Renal pelvis (tissue), 4 donors: ENCODE data around the gene VSTM1. TPM values are rescaled to one million over a fixed set of nuclear protein-coding genes. Genes with fewer than 3 reads are reported as not detected.

Experiments used
- DNase-seq: peaks from one replicate; pipeline ENCODE4 v3.0.0-alpha.2; 2013
- polyA plus RNA-seq, 3 donors: library from polyadenylated mRNA; unstranded; fragments of 120-200 nt; gene quantifications; one replicate each; pipeline ENCODE4 v1.2.1, GENCODE V29; 2013; ENCODE audit not compliant: insufficient read length in 3 of 3

Gene VSTM1
- polyA plus RNA-seq, 3 donors = 0.38 TPM; not detected in 2

GRCh38 chr19:54013866-54014265 is 49.8 kb downstream of the VSTM1 start:
- DNase-seq = no peak

GRCh38 chr19:54011507-54012211 is 52.0 kb downstream of the VSTM1 start:
- DNase-seq = peak; percentile 14

DNA sequence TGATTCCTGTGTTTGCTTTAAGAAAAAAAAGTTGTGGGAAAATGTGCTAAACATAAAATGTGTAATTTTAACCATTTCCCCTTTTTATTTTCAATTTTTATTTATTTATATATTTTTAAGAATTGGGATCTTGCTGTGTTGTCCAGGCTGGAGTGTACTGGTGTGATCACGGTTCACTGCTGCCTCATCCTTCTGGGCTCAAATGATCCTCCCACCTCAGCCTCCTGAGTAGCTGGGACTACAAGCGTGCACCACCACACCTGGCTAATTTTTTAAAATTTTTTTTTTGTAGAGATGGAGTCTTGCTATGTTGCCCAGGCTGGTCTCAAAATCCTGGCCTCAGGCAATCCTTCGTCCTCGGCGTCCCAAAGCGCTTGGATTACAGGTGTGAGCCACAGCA is 53.2 kb downstream of the VSTM1 start:
- no peak for DNase-seq

DNA sequence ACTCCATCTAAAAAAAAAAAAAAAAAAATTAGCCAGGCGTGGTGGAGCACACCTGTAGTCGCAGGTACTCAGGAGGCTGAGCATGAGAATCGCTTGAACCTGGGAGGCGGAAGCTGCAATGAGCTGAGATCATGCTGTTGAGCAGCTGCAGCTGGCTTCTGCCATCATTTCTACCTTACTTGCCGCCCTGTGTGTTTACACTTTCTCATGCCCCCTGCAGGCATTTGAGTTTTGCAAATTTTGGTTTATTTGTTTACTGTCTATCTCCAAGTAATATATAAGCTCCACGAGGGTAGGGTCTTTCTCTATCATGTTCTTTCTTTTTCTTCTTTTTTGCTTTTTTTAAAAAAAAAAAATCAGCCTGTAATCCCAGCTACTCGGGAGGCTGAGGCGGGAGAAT is 54.3 kb downstream of the VSTM1 start:
- no peak for DNase-seq

GRCh38 chr19:54002495-54003315 is 61.0 kb downstream of the VSTM1 start:
- no peak for DNase-seq

DNA sequence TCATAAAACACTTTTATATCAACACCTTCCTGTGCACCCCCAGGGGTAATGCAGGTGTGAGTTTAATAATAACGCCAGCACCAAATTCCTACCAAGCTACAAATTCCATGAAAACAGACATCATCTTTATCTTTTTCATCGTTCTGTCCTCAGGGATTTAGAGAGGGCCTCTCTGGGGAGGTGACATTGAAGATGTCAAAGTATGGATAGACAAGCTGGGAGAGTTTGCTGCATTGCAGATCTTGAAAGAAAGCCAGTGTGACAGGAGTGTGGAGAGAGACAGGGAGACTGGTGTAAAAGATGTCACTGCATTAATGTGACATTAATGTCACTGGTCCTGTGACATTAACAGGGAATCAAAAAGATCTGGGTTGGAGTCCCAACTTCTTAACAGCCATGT is 62.2 kb downstream of the VSTM1 start:
- DNase-seq = no peak

- no peak for DNase-seq
These were observed 64.0 kb downstream of the VSTM1 start for GRCh38 chr19:53999694-54000093.

GRCh38 chr19:53998223-53998622 is 65.5 kb downstream of the VSTM1 start:
- no peak for DNase-seq

DNA sequence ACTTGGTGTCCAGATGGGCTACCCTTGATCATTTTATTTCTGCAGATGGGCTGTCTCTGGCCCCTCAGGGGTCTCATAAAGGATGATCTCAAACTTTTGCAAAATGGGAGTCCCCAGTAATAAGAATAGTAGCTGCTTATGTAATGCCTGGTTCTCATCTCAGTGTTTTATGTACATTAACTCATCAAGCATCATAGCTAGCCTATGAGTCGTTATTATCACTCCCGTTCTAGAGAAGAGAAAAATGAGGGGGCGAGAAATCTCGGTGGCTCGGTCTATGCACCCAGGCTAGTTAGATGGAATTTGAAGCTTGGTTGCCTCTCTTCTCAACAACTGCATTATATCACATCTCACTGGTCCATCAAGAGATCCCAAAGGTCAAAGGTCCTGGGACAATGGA is 68.9 kb downstream of the VSTM1 start:
- no peak for DNase-seq

- DNase-seq = no peak
These were observed 70.2 kb downstream of the VSTM1 start for GRCh38 chr19:53993448-53993847.

DNA sequence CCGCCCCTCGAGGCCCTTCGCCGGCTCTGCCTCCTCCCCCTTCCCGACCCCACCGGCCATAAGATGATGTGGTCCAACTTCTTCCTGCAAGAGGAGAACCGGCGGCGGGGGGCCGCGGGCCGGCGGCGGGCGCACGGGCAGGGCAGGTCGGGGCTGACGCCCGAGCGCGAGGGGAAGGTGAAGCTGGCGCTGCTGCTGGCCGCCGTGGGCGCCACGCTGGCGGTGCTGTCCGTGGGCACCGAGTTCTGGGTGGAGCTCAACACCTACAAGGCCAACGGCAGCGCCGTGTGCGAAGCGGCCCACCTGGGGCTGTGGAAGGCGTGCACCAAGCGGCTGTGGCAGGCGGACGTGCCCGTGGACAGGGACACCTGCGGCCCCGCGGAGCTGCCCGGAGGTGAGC is 70.9 kb downstream of the VSTM1 start:
- DNase-seq = no peak

- no peak for DNase-seq
These were observed 71.5 kb downstream of the VSTM1 start for GRCh38 chr19:53992211-53992610.

DNA sequence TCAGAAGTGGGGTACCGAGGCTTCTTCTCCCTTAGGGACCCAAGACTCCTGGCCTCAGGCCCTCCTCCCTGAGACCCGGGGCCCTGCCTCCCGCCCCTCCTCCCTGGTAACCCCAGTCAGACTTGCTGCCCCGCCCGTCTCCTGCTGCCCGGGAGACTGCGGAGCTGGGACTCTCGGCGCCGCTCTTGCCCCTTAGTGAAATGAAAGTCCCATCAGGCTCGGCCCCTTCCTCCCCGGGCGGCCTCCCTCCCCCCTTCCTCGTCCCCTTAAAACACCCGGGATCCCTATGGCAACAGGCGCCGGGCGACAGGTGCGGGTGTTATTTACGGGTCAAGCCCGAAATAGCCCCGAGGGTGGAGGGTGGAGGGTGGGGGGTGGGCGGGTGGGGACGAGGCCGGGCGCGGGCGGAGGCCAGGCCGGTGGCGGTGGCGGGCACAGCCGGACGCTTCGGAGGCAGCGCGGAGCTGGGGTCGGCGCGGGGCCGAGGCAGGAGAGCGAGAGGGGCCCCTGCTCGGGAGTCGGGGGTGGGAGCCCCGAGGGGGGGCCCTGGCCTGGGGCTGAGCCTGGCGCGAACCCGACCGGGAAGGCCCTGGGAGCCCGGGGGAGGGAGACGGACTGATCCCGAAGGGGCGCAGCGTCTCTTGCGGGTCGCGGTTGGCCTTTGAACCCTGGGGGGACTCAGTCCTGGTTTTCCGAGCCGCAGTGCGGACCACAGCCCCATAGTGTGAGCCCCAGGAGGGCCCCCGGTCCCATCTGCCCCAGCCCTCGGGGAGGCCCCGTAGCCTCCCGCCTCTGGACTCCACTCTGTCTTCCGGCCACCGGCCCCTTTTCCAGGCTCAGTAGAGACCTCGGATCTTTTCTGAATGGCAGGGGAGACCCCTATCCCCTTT is 72.2 kb downstream of the VSTM1 start, which contains the start of gene CACNG6:
CACNG6 (plus strand) TSS at position 414 of the 890 bp plus-strand sequence. CDS start 1,241 bp downstream, outside the sequence.
- DNase-seq = peak; percentile 57

Other genes starting within 250 kb of the VSTM1 start
- under 1 TPM; 0.09 to 0.38 (median 0.24) TPM for gene NLRP12, start 239.6 kb downstream of the VSTM1 start, polyA plus RNA-seq
- 10 to 100 TPM; 62.7 to 79.8 (median 79.1) TPM for gene MYADM, start 196.0 kb downstream of the VSTM1 start, polyA plus RNA-seq
- gene PRKCG, start 181.7 kb downstream of the VSTM1 start, polyA plus RNA-seq = under 1 TPM; 0.40 to 0.75 (median 0.67) TPM
- gene CACNG7, start 154.6 kb downstream of the VSTM1 start, polyA plus RNA-seq = under 1 TPM; 0.36 to 0.70 (median 0.50) TPM
- gene CACNG8, start 101.0 kb downstream of the VSTM1 start, polyA plus RNA-seq = under 1 TPM; 0.19 to 0.49 (median 0.35) TPM
- under 1 TPM; 0.65 to 0.88 (median 0.73) TPM for gene CACNG6, start 72.3 kb downstream of the VSTM1 start, polyA plus RNA-seq
- gene TARM1, start 17.5 kb upstream of the VSTM1 start, polyA plus RNA-seq = under 1 TPM; 0.16 to 0.30 (median 0.21) TPM
- under 1 TPM; 0.27 to 0.40 (median 0.30) TPM for gene OSCAR, start 36.9 kb upstream of the VSTM1 start, polyA plus RNA-seq
- gene NDUFA3, start 39.0 kb upstream of the VSTM1 start, polyA plus RNA-seq = 100 to 1,000 TPM; 126 to 157 (median 156) TPM
- 10 to 100 TPM; 18.2 to 22.2 (median 21.9) TPM for gene TFPT, start 51.8 kb upstream of the VSTM1 start, polyA plus RNA-seq
- 10 to 100 TPM; 72.8 to 83.6 (median 74.5) TPM for gene PRPF31, start 51.9 kb upstream of the VSTM1 start, polyA plus RNA-seq
- gene CNOT3, start 73.9 kb upstream of the VSTM1 start, polyA plus RNA-seq = 10 to 100 TPM; 60.6 to 69.8 (median 69.0) TPM
- 10 to 100 TPM in 1 of 3 donors, 1 to 10 TPM in 2; 8.2 to 10.4 (median 8.5) TPM for gene LENG1, start 95.8 kb upstream of the VSTM1 start, polyA plus RNA-seq
- 10 to 100 TPM; 33.3 to 38.4 (median 35.7) TPM for gene TMC4, start 109.3 kb upstream of the VSTM1 start, polyA plus RNA-seq
- gene MBOAT7, start 125.7 kb upstream of the VSTM1 start, polyA plus RNA-seq = 10 to 100 TPM; 74.1 to 97.8 (median 84.2) TPM
- gene TSEN34, start 127.4 kb upstream of the VSTM1 start, polyA plus RNA-seq = 10 to 100 TPM; 48.5 to 70.9 (median 67.9) TPM
- 1,000 to 10,000 TPM; 1,622 to 1,775 (median 1,767) TPM for gene RPS9, start 137.0 kb upstream of the VSTM1 start, polyA plus RNA-seq
- 1 to 10 TPM; 1.6 to 2.4 (median 1.6) TPM for gene LILRB3, start 159.1 kb upstream of the VSTM1 start, polyA plus RNA-seq
- under 1 TPM; 0.34 to 0.70 (median 0.53) TPM for gene LILRA6, start 178.9 kb upstream of the VSTM1 start, polyA plus RNA-seq
- gene LILRB5, start 193.4 kb upstream of the VSTM1 start, polyA plus RNA-seq = 1 to 10 TPM; 1.7 to 2.2 (median 2.1) TPM
- 1 to 10 TPM in 2 of 3 donors, under 1 TPM in 1; 0.95 to 1.2 (median 1.0) TPM for gene LILRB2, start 217.2 kb upstream of the VSTM1 start, polyA plus RNA-seq
- gene LILRA5, start 249.3 kb upstream of the VSTM1 start, polyA plus RNA-seq = under 1 TPM; 0.33 to 0.38 (median 0.37) TPM